GM12891 (cell line): ENCODE results near the gene EDEM3.

Experiments
- DNase-seq: peaks from one replicate; pipeline ENCODE4 v3.0.0; 2011; ENCODE audit warnings: low spot score; ENCODE audit not compliant: insufficient read length
- FAIRE-seq: peaks from 2 replicates; lab custom pipeline; 2011; peaks lifted over from hg19 to GRCh38; lab: Jason Lieb, UNC
- PAX5 ChIP-seq: IDR thresholded peaks from 2 replicates; pipeline ENCODE4 v1.6.1; 2011; ENCODE audit warnings: low read length, moderate library complexity, mild to moderate bottlenecking; ENCODE audit not compliant: insufficient read depth, severe bottlenecking
- POLR2A ChIP-seq: IDR thresholded peaks from 2 replicates; pipeline ENCODE4 v1.6.1; 2011; ENCODE audit warnings: low read depth, low read length, control low read depth
- POLR2AphosphoS5 ChIP-seq: IDR thresholded peaks from 2 replicates; pipeline ENCODE4 v1.6.1; 2011; ENCODE audit warnings: low read depth, low read length, control low read depth
- POU2F2 ChIP-seq: IDR thresholded peaks from 2 replicates; pipeline ENCODE4 v1.6.1; 2011; ENCODE audit warnings: low read depth, mild to moderate bottlenecking, control low read depth, low read length, moderate library complexity
- SPI1 ChIP-seq: IDR thresholded peaks from 2 replicates; pipeline ENCODE4 v1.6.1; 2011; ENCODE audit warnings: low read depth, low read length, control low read depth
- TAF1 ChIP-seq: IDR thresholded peaks from 2 replicates; pipeline ENCODE4 v1.6.1; 2011; ENCODE audit warnings: low read depth, low read length, control low read depth

EDEM3 gene

GRCh38 chr1:184705271-184705670, 49.4 kb downstream of the EDEM3 start:
- TF ChIP-seq PAX5 = no peak
- no peak for TF ChIP-seq TAF1
- TF ChIP-seq POU2F2 = no peak
- TF ChIP-seq POLR2AphosphoS5 = no peak
- no peak for TF ChIP-seq POLR2A
- no peak for TF ChIP-seq SPI1
- DNase-seq (no peak), FAIRE-seq (no peak)

DNA sequence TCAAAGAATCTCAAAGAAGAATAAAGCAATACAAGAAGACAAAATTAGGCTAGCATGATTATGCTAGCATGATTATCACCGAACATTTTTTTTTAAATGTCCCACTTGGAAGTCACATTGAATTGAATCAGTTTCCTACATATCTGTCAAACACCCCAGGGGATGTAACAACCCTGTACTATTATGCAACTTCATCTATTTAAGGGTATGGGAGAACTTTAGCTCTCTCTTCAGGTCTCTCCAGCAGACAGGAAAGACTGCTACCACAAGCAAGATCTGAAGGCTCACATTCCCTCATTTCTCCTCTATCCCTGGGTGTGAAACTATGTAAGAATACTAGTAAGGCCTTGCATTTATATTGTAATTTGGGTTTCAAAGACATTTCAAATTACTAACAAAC, 52.8 kb downstream of the EDEM3 start:
- DNase-seq (no peak), FAIRE-seq (no peak)
- TF ChIP-seq POLR2A = no peak
- TF ChIP-seq POLR2AphosphoS5 = no peak
- TF ChIP-seq POU2F2 = no peak
- TF ChIP-seq TAF1 = no peak
- TF ChIP-seq SPI1 = no peak
- no peak for TF ChIP-seq PAX5

GRCh38 chr1:184698969-184699368, 55.7 kb downstream of the EDEM3 start:
- FAIRE-seq (no peak), DNase-seq (no peak)
- TF ChIP-seq PAX5 (no peak), POU2F2 (no peak), POLR2AphosphoS5 (no peak)

- DNase-seq = no peak
- FAIRE-seq = no peak
- TF ChIP-seq PAX5 = no peak
- TF ChIP-seq SPI1 = no peak
- no peak for TF ChIP-seq POLR2A
- no peak for TF ChIP-seq POU2F2
- no peak for TF ChIP-seq TAF1
- no peak for TF ChIP-seq POLR2AphosphoS5
Measured at GRCh38 chr1:184698016-184698415, 56.6 kb downstream of the EDEM3 start.

GRCh38 chr1:184696403-184696802, 58.3 kb downstream of the EDEM3 start:
- no peak for DNase-seq
- no peak for TF ChIP-seq PAX5
- no peak for TF ChIP-seq SPI1
- no peak for TF ChIP-seq TAF1
- no peak for TF ChIP-seq POLR2AphosphoS5
- no peak for TF ChIP-seq POU2F2
- no peak for TF ChIP-seq POLR2A
- no peak for FAIRE-seq

GRCh38 chr1:184695023-184695422, 59.6 kb downstream of the EDEM3 start:
- TF ChIP-seq PAX5 = no peak
- no peak for TF ChIP-seq TAF1
- no peak for TF ChIP-seq SPI1
- TF ChIP-seq POU2F2 = no peak
- TF ChIP-seq POLR2AphosphoS5 = no peak
- no peak for TF ChIP-seq POLR2A
- no peak for DNase-seq
- FAIRE-seq = no peak

DNA sequence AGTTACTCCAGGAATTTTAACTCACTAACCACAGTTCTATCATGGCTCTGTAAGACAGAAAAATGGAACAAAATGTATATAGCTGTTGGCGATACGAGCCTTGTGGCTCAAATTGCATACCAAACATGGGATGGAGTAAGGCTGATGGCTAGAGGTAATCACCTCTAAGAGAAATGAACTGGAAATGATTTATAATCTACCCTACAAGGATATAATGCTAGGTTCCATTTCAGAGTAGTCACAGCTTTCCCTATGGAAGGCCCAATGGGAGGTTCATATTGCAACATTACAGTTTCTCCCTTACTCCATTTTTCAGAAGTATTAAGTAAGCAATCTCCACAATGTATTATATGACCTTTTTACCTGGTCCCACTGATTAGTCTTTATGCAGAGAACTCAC, 61.6 kb downstream of the EDEM3 start:
- no peak for FAIRE-seq
- DNase-seq = no peak
- TF ChIP-seq TAF1 = no peak
- TF ChIP-seq PAX5 = no peak
- no peak for TF ChIP-seq POLR2A
- TF ChIP-seq SPI1 = no peak
- no peak for TF ChIP-seq POLR2AphosphoS5
- no peak for TF ChIP-seq POU2F2

DNA sequence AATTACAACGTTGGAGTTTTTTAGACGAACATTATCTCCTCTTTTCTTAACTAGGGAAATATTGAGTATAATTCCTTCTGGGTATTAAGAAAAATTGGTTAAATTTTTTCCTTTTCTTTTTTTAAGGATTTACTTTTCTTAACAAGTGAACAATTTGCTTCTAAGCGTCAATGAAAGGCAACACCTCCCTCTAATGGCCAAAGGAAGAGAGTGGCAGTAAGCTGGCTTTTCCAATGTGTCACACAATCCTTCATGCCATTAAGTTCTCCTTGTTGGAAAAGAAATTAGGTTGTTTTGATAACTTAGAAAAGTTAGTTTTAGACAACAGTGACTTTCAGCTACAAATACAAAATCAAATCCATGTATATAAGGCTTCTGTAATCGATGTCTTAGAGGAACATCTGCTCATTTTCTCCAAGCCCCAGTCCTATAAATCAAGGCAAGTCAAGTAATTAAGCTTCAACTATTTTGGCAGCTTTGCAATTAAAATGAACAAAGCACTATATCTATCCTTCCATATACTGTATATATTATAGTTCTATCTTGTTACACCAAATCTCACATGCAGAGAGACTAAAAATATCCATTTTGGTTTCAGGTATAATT, 62.8 kb downstream of the EDEM3 start:
- FAIRE-seq (peak; percentile 65), DNase-seq (no peak)
- TF ChIP-seq TAF1 = no peak
- TF ChIP-seq PAX5 = no peak
- no peak for TF ChIP-seq SPI1
- TF ChIP-seq POLR2AphosphoS5 = no peak
- no peak for TF ChIP-seq POU2F2
- no peak for TF ChIP-seq POLR2A

- DNase-seq (no peak), FAIRE-seq (no peak)
- no peak for TF ChIP-seq POLR2AphosphoS5
- TF ChIP-seq POU2F2 = no peak
- TF ChIP-seq SPI1 = no peak
- no peak for TF ChIP-seq POLR2A
- no peak for TF ChIP-seq PAX5
- no peak for TF ChIP-seq TAF1
Measured at GRCh38 chr1:184686540-184686939, 68.1 kb downstream of the EDEM3 start.

GRCh38 chr1:184685116-184685515, 69.5 kb downstream of the EDEM3 start:
- DNase-seq (no peak), FAIRE-seq (no peak)
- no peak for TF ChIP-seq PAX5
- TF ChIP-seq SPI1 = no peak
- peak; percentile 82 for TF ChIP-seq POU2F2
- no peak for TF ChIP-seq POLR2A
- no peak for TF ChIP-seq POLR2AphosphoS5
- TF ChIP-seq TAF1 = no peak
